ENCODE measurements around the gene L3HYPDH.
A peak's percentile ranks its signal among the peaks of the same experiment; 100 is the strongest.
"Not testable (repeated sequence)": the region's sequence is repeated elsewhere in the genome, so short reads cannot be mapped to it uniquely, and the experiment has no call there.

Gene L3HYPDH

GRCh38 chr14:59475709-59476108, 8.5 kb downstream of the L3HYPDH start:
- DNase-seq: no peak

DNA sequence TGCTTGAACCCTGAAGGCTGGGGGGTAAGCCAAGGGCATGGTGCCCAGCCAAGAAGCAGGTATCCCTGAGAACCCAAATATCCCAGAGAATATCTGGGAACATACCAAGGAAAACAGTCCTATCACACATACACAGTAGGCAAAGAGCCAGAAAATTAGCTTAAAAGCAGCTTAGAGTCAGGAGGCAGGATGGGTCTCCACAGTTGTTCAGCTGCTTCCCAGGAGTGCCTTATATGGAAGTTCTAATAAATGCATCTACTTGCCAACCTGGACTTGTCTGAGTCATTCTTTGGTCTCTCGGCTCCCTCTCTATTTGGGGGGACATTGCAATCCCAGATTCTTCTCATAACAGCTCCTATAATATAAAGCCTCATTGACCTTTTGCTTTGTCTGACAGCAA, 10.0 kb downstream of the L3HYPDH start:
- no peak for DNase-seq

DNA sequence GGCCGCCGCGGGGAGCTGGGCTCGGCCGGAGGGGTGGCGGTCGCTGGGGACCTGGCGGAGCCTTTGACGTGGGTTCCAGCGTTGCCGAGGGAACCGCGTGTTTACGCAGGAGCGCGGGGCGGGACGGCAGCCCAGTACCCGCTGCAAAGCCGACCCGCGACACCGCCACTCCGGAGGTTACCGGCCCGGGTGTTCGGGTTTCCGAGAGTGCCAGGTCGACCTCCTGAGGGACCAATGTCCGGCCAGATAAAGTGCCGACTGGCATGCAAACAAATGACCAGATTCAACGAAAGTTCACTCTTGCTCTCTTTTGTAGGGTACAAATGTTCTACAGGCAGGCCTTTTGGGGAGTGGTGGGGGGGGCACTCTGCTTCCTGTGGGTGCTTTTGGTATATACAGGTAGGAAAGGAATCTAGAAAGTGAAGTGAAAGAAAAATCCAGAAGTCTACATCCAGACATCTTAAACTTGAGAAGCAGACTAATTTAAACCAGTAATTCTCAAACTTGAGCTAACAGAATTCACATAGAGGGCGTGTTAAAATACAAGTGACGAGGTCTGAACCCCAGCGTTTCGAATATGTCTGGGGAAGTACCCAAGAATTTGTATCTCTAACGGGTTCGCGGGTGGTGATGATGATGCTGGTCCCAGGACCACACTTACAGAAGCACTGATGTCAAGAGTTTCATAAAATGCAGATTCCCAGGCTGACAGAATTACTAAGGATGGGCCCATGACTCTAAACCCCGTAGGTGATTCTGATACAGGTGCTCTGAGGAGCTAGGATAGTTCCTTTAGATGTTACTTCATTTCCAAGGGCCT, 18.7 kb downstream of the L3HYPDH start, which contains the start of gene GPR135:
GPR135 (minus strand) TSS at position 65 of the 820 bp plus-strand sequence. CDS start 154 bp downstream, outside the sequence.
- DNase-seq: peak; percentile 34

DNA sequence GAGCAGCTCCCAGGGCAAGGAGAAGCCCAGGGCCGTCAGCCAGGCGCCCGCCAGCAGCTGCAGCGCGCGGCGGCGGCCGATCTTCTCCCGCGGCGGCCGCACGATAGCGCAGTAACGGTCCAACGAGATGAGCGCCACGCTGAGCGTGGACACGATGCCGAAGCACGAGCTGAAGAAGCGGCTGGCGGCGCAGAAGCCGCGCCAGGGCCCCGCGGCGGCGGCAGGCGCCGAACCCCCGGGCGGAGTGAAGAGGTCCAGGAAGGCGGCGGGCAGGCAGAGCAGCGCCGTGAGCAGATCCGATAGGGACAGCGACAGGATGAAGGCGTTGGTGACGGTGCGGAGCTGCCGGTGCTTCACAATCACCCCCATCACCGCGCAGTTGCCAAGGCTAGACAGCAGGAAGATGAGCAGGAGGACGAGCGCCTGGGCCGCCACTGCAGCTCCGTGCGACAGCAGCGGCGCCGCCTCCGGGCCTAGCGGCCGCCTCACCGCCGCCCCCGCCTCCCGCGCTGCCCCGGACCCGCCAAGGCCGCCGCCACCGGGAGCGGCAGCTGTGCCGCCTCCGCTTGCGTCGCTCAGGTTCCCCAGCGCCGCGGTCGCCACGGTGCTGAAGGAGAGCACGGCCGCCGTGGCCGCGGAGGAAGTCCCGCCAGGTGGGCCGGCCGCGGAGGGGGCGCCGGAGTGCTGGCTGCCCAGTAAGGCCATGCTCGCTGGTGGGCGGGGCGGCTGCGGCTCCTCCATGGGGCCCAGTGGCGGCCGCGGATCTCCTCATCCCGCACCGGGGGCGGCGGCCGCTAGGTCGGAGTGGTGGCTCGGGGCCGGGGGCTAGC, 19.5 kb downstream of the L3HYPDH start:
- DNase-seq: peak; percentile 48

- DNase-seq: no peak
These were observed 20.3 kb downstream of the L3HYPDH start for GRCh38 chr14:59463787-59464485.

DNA sequence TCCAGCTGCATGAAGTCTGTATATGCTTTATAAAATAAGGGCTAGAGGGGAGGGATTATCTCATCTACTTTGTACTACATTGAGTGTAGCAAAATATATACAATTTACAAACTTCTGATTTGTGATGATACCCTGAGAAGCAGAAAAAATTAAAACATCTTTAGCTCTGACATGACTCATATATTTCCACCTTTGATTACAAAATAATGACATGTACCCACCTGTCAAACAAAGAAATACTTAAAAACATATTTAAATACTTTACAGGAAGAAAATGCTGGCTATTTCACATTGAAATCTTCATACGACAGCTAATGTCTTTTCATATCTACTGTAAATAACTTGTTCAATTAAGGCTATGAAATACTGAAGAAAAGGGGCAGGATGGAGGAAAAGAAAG, 22.3 kb downstream of the L3HYPDH start:
- DNase-seq: no peak

DNA sequence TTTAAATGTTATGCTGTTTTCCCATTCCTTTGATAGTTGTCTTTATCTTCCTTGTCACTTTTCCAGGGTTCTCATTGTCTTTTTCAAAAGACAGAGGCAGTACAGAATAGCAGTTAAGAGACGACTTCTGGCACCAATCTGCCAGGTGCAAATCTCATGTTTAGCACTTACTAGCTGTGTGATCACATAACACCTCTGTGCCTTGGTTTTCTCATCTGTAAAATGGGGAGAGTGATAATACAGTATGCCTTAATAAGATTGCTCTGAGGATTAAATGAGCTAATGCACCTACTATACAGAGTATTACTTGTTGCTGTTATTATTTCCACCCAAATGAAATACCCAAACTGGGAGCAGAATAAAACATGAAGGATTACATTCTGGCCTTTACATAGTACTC, 23.8 kb downstream of the L3HYPDH start:
- DNase-seq: no peak

DNA sequence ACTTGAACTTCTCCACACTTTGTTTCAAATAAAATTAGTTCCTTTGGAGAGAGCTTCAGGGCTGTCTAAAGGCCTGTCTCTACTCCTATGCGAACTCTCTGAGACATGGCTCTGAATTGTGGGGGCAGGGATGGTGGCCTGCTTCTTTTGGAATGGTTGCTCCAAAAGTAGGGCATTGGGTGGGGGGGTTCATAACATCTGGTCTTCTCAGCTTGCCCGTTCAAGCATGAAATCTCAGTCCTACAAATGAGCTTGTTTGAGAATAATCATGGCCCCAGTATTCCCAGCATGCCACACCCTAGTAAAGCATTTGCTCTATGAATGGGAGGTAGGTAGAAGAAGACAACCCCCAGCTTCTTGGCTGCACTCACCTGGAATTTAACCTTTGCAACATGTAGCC, 25.7 kb downstream of the L3HYPDH start:
- DNase-seq: no peak

GRCh38 chr14:59455411-59455810, 28.8 kb downstream of the L3HYPDH start:
- DNase-seq: no peak

DNA sequence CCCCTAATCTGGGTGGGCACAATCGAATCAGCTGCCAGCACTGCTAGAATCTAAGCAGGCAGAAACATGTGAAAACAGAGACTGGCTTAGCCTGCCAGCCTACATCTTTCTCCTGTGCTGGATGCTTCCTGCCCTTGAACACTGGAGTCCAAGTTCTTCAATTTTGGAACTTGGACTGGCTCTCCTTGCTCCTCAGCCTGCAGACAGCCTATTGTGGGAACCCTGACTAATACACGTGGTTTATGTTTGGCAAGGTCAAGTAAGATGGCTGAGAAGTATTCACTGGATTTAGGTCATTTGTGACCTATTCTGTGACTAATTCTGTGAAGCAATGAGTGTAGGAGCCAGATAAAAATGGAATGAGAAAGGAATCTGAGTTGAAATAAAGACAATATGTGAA, 30.1 kb downstream of the L3HYPDH start:
- no peak for DNase-seq

- DNase-seq: no peak
These were observed 32.4 kb downstream of the L3HYPDH start for GRCh38 chr14:59451849-59452248.

GRCh38 chr14:59450716-59451115, 33.5 kb downstream of the L3HYPDH start:
- DNase-seq: no peak

- DNase-seq: not testable (repeated sequence)
These were observed 35.5 kb downstream of the L3HYPDH start for GRCh38 chr14:59448673-59449072.

DNA sequence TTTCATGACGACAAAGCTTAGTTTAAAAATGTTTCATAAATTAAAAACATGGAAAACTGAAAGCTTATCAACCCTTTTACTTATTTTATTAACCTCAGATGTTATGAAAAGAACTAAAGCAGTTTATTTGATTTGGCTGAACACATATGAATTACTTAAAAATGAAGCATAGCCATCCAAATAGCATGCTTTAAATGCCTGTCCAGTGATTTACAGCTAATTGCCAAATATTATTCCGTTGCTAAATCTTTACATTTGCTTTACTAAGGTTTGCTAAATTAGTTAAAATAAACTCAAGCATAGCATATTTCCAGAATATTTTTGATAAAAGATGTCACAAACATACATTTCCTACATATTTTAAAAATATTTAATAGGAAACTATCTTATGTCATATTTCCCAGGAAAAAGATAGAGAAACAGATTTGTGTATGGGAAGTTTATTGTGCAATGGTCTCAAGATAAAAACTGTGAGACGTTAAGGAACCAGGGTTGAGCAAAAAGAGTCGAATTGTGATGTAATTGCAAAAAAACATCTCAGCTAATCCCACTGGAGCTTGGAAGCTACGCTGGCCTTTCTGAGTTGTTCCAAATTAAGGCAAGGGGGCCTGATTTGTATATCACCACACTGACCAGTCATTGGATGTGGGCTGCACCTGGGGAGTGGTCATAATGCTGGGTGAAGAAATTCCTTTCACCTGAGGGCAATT, 44.8 kb downstream of the L3HYPDH start:
- no peak for DNase-seq

- DNase-seq: no peak
These were observed 46.0 kb downstream of the L3HYPDH start for GRCh38 chr14:59438195-59438647.

GRCh38 chr14:59435987-59436386, 48.2 kb downstream of the L3HYPDH start:
- DNase-seq: no peak

GRCh38 chr14:59435101-59435500, 49.1 kb downstream of the L3HYPDH start:
- DNase-seq: no peak

DNA sequence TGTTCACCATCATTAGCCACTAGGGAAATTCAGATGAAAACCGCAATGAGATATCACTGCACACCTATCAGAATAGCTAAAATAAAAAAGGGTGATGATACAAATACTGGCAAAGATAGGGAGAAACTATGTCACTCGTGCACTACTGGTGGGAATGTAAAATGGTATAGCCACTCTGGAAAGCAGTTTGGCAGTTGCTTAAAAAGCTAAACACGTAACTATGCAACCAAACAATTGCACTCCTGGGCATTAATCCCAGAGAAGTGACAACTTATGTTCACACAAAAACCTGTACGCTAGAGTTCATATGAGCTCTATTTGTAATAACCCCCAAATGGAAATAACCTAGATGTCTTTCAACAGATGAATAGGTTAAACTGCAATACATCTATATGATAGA, 54.4 kb downstream of the L3HYPDH start:
- no peak for DNase-seq

GRCh38 chr14:59428581-59429012, 55.6 kb downstream of the L3HYPDH start:
- no peak for DNase-seq

GRCh38 chr14:59427653-59428580, 56.3 kb downstream of the L3HYPDH start:
- DNase-seq: no peak

DNA sequence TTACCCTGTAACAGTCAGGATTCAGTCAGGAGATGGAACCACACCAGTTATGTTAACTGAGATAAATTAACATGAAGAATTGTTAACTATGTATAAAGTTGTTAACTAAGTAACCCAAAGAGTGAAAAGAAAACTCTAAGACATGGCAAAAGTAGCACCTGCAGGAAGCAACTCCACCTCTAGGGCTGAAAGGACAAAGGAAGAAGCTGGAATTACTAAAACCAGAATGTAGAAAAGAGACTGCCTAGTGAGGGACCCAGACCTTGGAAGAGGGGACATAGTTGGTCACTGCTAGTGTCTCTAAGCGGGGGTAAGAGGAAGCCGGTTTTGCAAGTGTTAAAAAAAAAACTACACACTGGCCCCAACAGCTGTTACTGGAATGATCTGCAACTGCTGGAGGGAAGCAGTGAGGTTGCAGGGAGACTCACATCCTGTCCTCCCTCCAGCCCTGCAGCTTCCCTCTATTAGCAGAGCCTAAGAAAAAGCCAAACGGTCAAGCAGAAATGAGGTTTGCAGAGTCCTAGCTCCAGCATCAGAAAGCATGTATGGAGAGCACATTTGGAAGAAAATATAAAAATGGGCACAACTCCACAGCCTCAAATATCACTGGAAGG, 58.8 kb downstream of the L3HYPDH start:
- no peak for DNase-seq

All from T-helper 9 cell (primary cell).